ENCODE data around the gene CEP162.

DNA sequence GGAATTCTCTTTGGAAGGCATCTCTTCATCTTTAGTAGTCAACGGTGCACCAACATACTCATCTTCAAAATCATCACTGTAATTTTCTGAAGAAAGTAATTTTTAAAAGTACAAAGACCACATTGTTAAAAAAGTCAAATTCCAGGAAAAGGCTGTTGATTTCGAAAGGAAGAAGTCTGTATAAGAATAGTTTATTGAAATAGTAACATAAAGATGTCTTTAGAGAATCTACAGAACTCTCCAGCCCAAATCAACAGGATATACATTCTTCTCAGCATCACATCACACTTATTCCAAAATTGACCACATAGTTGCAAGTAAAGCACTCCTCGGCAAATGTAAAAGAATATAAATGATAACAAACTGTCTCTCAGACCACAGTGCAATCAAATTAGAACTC lies 23.4 kb downstream of the CEP162 start:
- TF ChIP-seq, protein P1, sequence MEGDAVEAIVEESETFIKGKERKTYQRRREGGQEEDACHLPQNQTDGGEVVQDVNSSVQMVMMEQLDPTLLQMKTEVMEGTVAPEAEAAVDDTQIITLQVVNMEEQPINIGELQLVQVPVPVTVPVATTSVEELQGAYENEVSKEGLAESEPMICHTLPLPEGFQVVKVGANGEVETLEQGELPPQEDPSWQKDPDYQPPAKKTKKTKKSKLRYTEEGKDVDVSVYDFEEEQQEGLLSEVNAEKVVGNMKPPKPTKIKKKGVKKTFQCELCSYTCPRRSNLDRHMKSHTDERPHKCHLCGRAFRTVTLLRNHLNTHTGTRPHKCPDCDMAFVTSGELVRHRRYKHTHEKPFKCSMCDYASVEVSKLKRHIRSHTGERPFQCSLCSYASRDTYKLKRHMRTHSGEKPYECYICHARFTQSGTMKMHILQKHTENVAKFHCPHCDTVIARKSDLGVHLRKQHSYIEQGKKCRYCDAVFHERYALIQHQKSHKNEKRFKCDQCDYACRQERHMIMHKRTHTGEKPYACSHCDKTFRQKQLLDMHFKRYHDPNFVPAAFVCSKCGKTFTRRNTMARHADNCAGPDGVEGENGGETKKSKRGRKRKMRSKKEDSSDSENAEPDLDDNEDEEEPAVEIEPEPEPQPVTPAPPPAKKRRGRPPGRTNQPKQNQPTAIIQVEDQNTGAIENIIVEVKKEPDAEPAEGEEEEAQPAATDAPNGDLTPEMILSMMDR (IDR thresholded peaks at IDR 0.05), result no peak
- no peak for TF ChIP-seq POLR2A (IDR thresholded peaks at IDR 0.05)

Measured in lower leg skin (tissue), 3 donors.